Esophagus (tissue), 2 donors: ENCODE measurements around the gene TATDN3. TPM values are rescaled to one million over a fixed set of nuclear protein-coding genes. Genes with fewer than 3 reads are reported as not detected.
"Not testable (repeated sequence)": the region's sequence is repeated elsewhere in the genome, so short reads cannot be mapped to it uniquely, and the experiment has no call there.

Experiments
- H3K27ac ChIP-seq, 2 donors: one replicate each; pipeline ENCODE4 v1.5.1; 2013; ENCODE audit warnings: low read depth in 2 of 2, mild to moderate bottlenecking in 2 of 2, inconsistent platforms in 1 of 2, low read length in 1 of 2, moderate library complexity in 1 of 2
- H3K27me3 ChIP-seq, 2 donors: one replicate each; pipeline ENCODE4 v1.6.1; 2013; ENCODE audit warnings: low read length in 2 of 2, control low read depth in 1 of 2, mild to moderate bottlenecking in 1 of 2; ENCODE audit not compliant: insufficient read depth in 2 of 2, control insufficient read depth in 1 of 2
- H3K36me3 ChIP-seq, 2 donors: one replicate each; pipeline ENCODE4 v1.6.1; 2013; ENCODE audit warnings: low read length in 1 of 2; ENCODE audit not compliant: control insufficient read depth in 2 of 2, insufficient read depth in 2 of 2
- H3K4me1 ChIP-seq, 2 donors: one replicate each; pipeline ENCODE4 v1.6.1; 2013; ENCODE audit warnings: low read length in 1 of 2; ENCODE audit not compliant: control insufficient read depth in 2 of 2, insufficient read depth in 2 of 2
- H3K4me3 ChIP-seq, 2 donors: one replicate each; pipeline ENCODE4 v1.5.1; 2013; ENCODE audit warnings: low read length in 2 of 2, mild to moderate bottlenecking in 2 of 2, low read depth in 1 of 2, moderate library complexity in 1 of 2
- H3K9me3 ChIP-seq, 2 donors: one replicate each; pipeline ENCODE4 v1.6.1; 2013; ENCODE audit warnings: mild to moderate bottlenecking in 2 of 2, low read depth in 1 of 2, low read length in 1 of 2, moderate library complexity in 1 of 2; ENCODE audit not compliant: control insufficient read depth in 2 of 2, insufficient read depth in 1 of 2
- WGBS, 2 donors: extraction: QIAGEN DNeasy Blood & Tissue Kit; methylation state at CpG; one replicate each; pipeline ENCODE4 v1.1.7; 2013; 5-methylcytosine and 5-hydroxymethylcytosine counted together
- polyA plus RNA-seq, 2 donors: library from polyadenylated mRNA; stranded (reverse); fragments of 200-250 nt; gene quantifications; one replicate each; pipeline ENCODE4 v1.2.3, GENCODE V29; 2013
- donor health status: healthy with polysubstance abuse.
- donor health status: Bipolar disorder and iron deficiency.

Gene TATDN3
- polyA plus RNA-seq, 2 donors = 5.0 to 6.8 TPM

DNA sequence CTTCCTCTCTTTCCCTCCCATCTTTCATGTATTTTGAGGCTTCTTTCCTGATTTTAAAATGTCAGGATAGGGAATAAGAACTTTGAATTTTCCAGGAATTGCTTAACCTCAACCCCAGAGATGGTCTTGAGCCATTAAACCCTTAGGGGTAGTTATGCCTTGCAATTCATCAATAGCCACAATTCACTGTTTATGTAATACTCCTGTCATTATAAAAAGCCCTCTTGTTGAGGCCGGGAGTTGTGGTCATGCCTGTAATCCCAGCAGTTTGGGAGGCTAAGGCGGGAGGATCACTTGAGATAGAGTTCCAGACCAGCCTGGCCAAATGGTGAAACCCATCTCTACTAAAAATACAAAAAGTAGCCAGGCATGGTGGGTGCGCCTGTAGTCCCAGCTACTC is 31.3 kb downstream of the TATDN3 start:
- Histone ChIP-seq H3K4me3 (no peak overlapping the region), H3K9me3 (peaks cover 6 to 13% of the 10 kb centered on the region in 2 donors), H3K4me1 (no peaks in the 10 kb centered on the region), H3K36me3 (no peaks in the 10 kb centered on the region), H3K27ac (no peak overlapping the region), H3K27me3 (no peaks in the 10 kb centered on the region)
- 85 to 91% methylated on average over 3 of the region's 3 CpGs for WGBS, 2 donors

DNA sequence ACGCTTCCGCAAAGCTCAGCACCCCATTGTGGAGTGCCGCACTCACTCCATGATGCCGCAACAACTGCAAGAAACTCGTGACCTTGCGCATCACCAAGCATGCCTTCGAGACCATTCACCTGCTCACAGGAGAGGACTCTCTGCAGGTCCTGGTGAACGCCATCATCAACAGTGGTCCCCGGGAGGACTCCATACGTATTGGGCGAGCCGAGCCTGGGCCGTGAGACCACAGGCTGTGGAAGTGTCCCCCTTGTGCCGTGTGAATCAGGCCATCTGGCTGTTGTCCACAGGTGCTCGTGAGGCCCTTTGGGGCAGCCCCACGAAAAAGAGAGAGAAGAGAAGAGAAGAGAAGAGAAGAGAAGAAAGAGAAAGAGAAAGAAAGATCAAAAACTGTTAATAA is 32.5 kb downstream of the TATDN3 start:
- Histone ChIP-seq H3K4me3 (no peak overlapping the region), H3K36me3 (no peaks in the 10 kb centered on the region), H3K9me3 (peaks cover 6 to 13% of the 10 kb centered on the region in 2 donors), H3K27me3 (no peaks in the 10 kb centered on the region), H3K27ac (no peak overlapping the region), H3K4me1 (no peaks in the 10 kb centered on the region)
- 96 to 97% methylated on average over 16 of the region's 16 CpGs for WGBS, 2 donors

DNA sequence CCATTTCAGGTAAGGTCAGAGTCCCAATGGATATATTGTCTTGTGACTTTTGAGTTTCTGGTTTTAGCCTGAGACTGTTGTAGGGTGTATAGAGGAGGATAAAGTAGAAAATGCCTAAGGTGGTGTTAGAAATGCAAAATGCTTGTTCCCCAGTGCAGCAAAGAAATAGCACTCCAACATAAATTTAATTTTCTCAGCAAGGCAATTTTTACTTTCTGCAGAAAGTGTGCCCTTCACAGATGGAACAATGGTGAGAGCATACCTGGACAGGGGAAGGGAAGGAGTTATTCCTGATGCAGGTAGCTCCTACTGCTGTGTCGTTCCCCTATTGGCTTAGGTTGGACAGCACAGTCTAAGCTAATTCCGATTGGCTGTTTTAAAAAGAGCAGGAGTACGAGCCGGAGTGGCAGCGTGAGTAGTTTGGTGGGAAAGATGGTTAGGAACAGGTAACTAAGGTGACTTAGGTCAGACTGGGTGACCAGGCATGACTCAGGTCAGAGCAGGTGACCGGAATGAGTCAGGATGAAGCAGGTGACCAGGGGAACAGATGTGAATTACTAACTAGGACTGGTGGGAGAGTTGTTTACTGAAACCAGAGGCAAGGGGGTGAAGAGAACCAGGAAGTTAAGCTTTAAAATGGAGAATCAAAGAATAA is 34.2 kb downstream of the TATDN3 start:
- Histone ChIP-seq H3K27ac (no peak overlapping the region), H3K36me3 (no peaks in the 10 kb centered on the region), H3K4me1 (no peaks in the 10 kb centered on the region), H3K4me3 (no peak overlapping the region), H3K9me3 (peaks cover 6 to 13% of the 10 kb centered on the region in 2 donors), H3K27me3 (no peaks in the 10 kb centered on the region)
- WGBS, 2 donors = 95 to 97% methylated on average over 6 of the region's 6 CpGs

DNA sequence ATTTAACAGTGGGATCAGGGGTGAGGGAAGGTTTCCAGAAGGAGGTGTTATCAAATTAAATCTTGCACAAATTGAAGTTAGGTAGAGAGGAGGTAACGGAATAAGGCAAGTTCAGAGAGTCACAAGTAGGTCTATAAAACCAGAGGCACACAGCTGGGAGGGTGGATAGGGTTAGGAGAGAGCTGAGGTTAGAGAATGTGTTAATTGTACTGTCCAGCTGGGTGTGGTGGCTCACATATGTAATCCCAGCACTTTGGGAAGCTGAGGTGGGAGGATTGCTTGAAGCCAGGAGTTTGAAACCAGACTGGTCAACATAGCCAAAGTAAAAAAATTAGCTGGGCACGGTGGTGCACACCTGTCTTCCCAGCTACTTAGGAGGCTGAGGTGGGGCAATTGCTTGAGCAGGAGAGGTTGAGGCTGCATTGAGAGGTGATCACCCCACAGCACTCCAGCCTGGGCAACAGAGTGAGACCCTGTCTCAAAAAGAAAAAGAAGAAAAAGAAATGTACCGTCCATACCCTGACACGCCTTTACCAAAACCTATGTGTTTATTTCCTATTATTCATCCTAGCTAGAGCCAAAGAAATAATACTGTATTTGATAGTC is 35.6 kb downstream of the TATDN3 start:
- no peak overlapping the region for H3K4me3 ChIP-seq
- H3K4me1 ChIP-seq = no peaks in the 10 kb centered on the region
- H3K27ac ChIP-seq = no peak overlapping the region
- H3K9me3 ChIP-seq = peaks cover 6 to 13% of the 10 kb centered on the region in 2 donors
- H3K27me3 ChIP-seq = no peaks in the 10 kb centered on the region
- H3K36me3 ChIP-seq = no peaks in the 10 kb centered on the region
- 93 to 95% methylated on average over 4 of the region's 4 CpGs for WGBS, 2 donors

DNA sequence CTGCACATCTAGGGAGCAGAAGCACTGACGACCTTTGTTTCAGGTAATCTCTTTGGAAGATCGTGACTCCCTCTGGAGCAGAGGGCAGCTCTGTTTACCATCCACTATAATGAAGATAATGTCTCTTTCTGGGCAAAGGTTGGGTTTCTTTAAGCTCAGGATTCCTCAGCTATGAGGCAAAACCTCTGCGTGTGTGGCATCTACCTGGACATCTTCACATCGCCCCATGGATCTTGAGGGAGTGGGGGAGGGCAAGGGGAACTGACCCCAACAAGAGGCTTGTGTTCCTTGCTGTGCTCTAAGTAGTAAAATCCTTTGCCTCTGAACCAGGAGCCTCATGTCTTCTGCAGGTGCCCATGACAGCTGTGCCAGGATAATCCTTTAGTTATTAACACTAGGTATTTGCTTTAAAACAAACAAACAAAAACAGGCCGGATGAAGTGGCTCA is 36.2 kb downstream of the TATDN3 start:
- no peak overlapping the region for H3K27ac ChIP-seq
- H3K4me3 ChIP-seq = no peak overlapping the region
- H3K27me3 ChIP-seq = no peaks in the 10 kb centered on the region
- peaks cover 6 to 13% of the 10 kb centered on the region in 2 donors for H3K9me3 ChIP-seq
- no peaks in the 10 kb centered on the region for H3K4me1 ChIP-seq
- WGBS, 2 donors = 62 to 76% methylated on average over 5 of the region's 5 CpGs
- no peaks in the 10 kb centered on the region for H3K36me3 ChIP-seq

DNA sequence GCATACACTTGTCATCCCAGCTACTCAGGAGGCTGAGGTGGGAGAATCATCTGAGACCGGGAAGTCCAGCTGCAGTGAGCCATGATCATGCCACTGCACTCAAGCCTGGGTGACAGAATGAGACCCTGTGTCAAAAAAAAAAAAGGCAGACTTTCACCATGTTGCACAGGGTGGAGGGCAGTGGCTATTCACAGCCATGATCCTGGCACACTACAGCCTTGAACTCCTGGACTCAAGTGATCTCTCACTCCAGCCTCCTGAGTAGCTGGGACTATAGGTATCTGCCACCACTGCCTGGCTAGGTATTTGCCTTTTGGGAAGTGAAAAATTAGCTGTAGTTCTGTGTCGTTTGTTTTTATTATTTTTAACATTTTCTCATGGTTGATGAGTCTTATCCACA is 36.7 kb downstream of the TATDN3 start:
- no peak overlapping the region for H3K27ac ChIP-seq
- WGBS, 2 donors = 73 to 78% methylated on average over 2 of the region's 2 CpGs
- H3K27me3 ChIP-seq = no peaks in the 10 kb centered on the region
- no peaks in the 10 kb centered on the region for H3K36me3 ChIP-seq
- H3K4me1 ChIP-seq = no peaks in the 10 kb centered on the region
- H3K9me3 ChIP-seq = peaks cover 6 to 13% of the 10 kb centered on the region in 2 donors
- H3K4me3 ChIP-seq = no peak overlapping the region

DNA sequence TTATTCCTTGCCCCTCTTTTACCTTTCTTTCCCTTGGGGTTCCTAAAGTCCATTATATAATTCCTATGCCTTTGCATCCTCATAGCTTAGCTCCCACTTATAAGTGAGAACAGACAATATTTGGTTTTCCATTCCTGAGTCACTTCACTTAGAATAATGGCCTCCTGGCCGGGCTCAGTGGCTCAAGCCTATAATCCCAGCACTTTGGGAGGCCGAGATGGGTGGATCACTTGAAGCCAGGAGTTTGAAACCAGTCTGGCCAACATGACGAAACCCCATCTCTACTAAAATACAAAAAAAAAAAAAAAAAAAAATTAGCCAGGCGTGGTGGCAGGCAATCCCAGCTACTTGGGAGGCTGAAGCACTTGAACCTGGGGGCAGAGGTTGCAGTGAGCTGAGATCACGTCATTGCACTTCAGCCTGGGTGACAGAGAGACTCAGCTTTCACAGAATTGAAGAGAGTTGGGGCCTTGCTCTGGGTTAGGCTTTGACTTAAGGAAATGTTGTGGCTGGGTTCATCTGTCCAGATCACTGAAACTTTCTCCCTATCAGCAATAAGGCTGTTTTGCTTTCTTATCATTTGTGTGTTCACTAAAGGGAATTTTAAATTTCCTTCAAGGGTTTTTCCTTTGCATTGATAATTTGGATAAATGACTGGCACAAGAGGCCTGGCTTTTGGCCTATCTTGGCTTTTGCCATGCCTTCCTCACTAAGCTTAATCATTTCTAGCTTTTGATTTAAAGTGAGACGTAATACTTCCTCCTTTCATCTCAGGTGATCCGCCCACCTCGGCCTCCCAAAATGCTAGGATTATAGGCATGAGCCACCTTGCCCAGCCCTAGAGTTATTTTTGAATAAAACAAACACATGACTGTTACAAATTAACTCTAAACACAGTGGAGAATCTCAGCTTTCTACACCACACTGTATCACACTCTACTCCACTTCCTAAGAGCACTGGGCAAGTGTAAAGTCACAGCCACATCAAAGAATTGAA is 41.8 kb downstream of the TATDN3 start:
- not testable (repeated sequence) for H3K4me3 ChIP-seq, H3K9me3 ChIP-seq, H3K4me1 ChIP-seq, H3K27me3 ChIP-seq, H3K27ac ChIP-seq, H3K36me3 ChIP-seq
- 52 to 61% methylated on average over 7 to 8 of the region's 8 CpGs for WGBS, 2 donors

DNA sequence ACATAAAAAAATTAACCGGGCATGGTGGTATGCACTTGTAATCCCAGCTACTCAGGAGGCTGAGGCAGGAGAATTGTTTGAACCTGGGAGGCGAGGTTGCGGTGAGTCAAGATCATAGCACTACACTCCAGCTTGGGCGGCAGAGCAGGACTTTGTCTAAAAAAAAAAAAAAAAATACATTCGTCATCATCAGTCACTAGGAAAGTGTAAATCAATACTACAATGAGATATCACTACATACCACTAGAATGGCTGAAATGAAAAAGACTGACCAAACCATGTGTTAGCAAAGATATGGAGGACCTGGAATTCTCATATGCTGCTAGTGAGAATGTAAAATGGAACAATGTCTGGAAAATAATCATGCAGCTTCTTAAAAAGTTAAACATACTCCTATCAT is 46.5 kb downstream of the TATDN3 start:
- no peaks in the 10 kb centered on the region for H3K36me3 ChIP-seq

DNA sequence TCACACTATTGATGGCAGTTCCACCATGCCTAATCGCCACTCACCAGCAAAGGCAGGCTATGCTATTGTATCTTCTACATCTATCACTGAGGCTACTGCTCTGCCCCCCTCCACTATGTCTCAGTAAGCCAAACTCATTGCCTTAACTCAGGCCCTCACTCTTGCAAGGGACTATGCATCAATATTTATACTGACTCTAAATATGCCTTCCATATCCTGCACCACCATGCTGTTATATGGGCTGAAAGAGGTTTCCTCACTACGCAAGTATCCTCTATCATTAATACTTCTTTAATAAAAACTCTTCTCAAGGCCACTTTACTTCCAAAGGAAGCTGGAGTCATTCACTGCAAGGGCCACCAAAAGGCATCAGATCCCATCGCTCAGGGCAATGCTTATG is 52.8 kb downstream of the TATDN3 start:
- H3K27me3 ChIP-seq, H3K9me3 ChIP-seq, H3K4me3 ChIP-seq, H3K4me1 ChIP-seq, H3K27ac ChIP-seq, H3K36me3 ChIP-seq: not testable (repeated sequence)
- WGBS, 2 donors = 83 to 84% methylated on average over 3 of the region's 3 CpGs

More for the DNA sequence above, 46.5 kb downstream of the TATDN3 start:
- Histone ChIP-seq H3K4me3 (no peak overlapping the region), H3K27ac (no peak overlapping the region), H3K27me3 (no peaks in the 10 kb centered on the region), H3K9me3 (no peaks in the 10 kb centered on the region), H3K4me1 (no peaks in the 10 kb centered on the region)
- 88% methylated on average over 5 of the region's 5 CpGs for WGBS, 2 donors
